Testis (tissue), 3 donors: ENCODE data around the gene KLHL13. TPM values are rescaled to one million over a fixed set of nuclear protein-coding genes. Genes with fewer than 3 reads are reported as not detected.

ENCODE experiments used
- DNase-seq: peaks from one replicate; pipeline ENCODE4 v3.0.0-alpha.2; 2019
- H3K27ac ChIP-seq, 2 donors: fragments of 200-600 bp; sonication (generic); one replicate each; pipeline ENCODE4 v1.5.1; 2019
- H3K27me3 ChIP-seq: fragments of 200-600 bp; sonication (generic); one replicate; pipeline ENCODE4 v1.5.1; 2019
- H3K36me3 ChIP-seq: fragments of 200-600 bp; sonication (generic); one replicate; pipeline ENCODE4 v1.5.1; 2017; ENCODE audit warnings: low read depth; ENCODE audit errors: missing control alignments
- H3K4me1 ChIP-seq: fragments of 200-600 bp; sonication (generic); one replicate; pipeline ENCODE4 v1.5.1; 2019
- H3K4me3 ChIP-seq, 2 donors: fragments of 200-600 bp; sonication (generic); one replicate each; pipeline ENCODE4 v1.5.1; 2017 to 2019
- H3K9me3 ChIP-seq: fragments of 200-600 bp; sonication (generic); one replicate; pipeline ENCODE4 v1.5.1; 2017
- CTCF ChIP-seq, 3 experiments: fragments of 450-650 bp in 2 of 3; fragments of 200-600 bp in 1 of 3; sonication (generic) in 1 of 3; IDR thresholded peaks; one replicate each; pipeline ENCODE4 v1.5.1; 2016 to 2019; ENCODE audit warnings: antibody characterized with exemption in 3 of 3, mild to moderate bottlenecking in 2 of 3, moderate library complexity in 1 of 3
- POLR2A ChIP-seq: fragments of 450-650 bp; IDR thresholded peaks from one replicate; pipeline ENCODE4 v1.6.1; 2017; ENCODE audit warnings: antibody characterized with exemption, mild to moderate bottlenecking, moderate library complexity
- WGBS, 2 donors: methylation state at CpG; one replicate each; pipeline ENCODE4 v1.1.5; 2018; 5-methylcytosine and 5-hydroxymethylcytosine counted together
- intact Hi-C: fragments of 100-400 bp; cut with DNase I; formaldehyde crosslinking; loops from one replicate; pipeline ENCODE4 v1.15.1; 2023; ENCODE audit warnings: low total_unique reads
- polyA plus RNA-seq: library from polyadenylated mRNA; stranded (reverse); fragments of 350-450 nt; fragmentation: Illumina TruSeq; extraction: RNeasy Lipid Tissue Mini Kit (QIAGEN cat#74804); gene quantifications from one replicate; pipeline ENCODE4 v1.2.3, GENCODE V29; 2014; ENCODE audit warnings: low read depth, low replicate concordance; ENCODE audit not compliant: insufficient read depth
- total RNA-seq, 2 donors: library from RNA; depleted of rRNA; stranded (reverse); fragments of >200 nt; gene quantifications; one replicate each; pipeline ENCODE4 v1.2.3, GENCODE V29; 2016

The KLHL13 gene
- total and polyA plus RNA-seq, 3 donors from 2014 or later, result 6.5 to 8.9 (median 6.6) TPM

DNA sequence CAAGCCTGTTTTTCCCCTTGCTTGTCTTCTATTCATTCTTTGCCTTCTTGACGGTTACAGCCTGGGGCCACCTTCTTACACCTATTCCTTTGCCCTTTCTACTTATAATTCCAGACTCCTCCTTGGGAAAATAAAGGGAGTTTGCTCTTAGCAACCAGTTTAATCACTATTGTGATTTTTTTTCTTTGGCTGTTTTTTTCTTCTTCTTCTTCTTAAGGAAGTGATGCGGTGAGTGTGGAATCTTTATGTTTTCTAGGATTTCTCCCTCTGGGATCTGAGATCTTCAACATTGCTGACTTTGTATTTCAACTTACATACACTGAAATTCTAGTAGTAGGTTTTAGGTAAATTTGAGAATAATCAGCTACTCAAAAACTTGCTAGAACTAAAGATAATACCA, 1.1 kb upstream of the KLHL13 start:
- Histone ChIP-seq H3K9me3 (no peaks in the 10 kb centered on the region), H3K27ac (no peak overlapping the region), H3K36me3 (no peaks in the 10 kb centered on the region), H3K27me3 (no peaks in the 10 kb centered on the region), H3K4me3 (no peak overlapping the region), H3K4me1 (no peaks in the 10 kb centered on the region)
- intact Hi-C loops, result no loop called here
- TF ChIP-seq CTCF (IDR thresholded peaks at IDR 0.05), result no peak
- no peak for TF ChIP-seq POLR2A
- 42 to 61% methylated on average over 2 of the region's 2 CpGs for WGBS, 2 donors
- DNase-seq, result no peak

- intact Hi-C loops, result no loop called here
- 1 to 2% methylated on average over 12 to 29 of the region's 53 CpGs for WGBS, 2 donors
- TF ChIP-seq POLR2A (no peak), CTCF (IDR thresholded peaks at IDR 0.05) (no peak)
- H3K9me3 ChIP-seq, result no peaks in the 10 kb centered on the region
- no peaks in the 10 kb centered on the region for H3K4me1 ChIP-seq
- no peaks in the 10 kb centered on the region for H3K36me3 ChIP-seq
- H3K27me3 ChIP-seq, result no peaks in the 10 kb centered on the region
- peak overlapping the region; percentile 55 to 66 for H3K27ac ChIP-seq
- peak; percentile 14 for DNase-seq
- H3K4me3 ChIP-seq, result peak overlapping the region; percentile 55 to 68
These were observed 477 bp downstream of the KLHL13 start for GRCh38 chrX:118115953-118116712.

DNA sequence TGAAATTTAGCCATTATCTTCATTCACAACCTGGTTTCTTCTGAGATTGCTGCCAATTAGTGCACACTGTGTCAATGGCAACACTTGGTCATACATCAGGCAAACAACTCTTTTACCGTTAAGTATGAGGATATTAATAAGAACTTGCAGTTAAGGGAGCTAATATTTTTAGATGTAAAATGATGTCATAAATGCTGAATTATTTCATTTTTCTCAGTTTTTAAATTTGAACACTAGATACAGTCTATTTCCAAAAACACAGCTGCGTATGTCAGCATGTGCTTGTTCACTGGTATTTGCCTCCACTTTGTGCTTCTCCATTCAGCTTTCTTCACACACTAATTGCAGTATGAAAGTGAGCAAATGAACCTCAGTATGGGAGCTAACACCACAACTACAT, 1.6 kb downstream of the KLHL13 start:
- H3K9me3 ChIP-seq, result no peaks in the 10 kb centered on the region
- intact Hi-C loops, result no loop called here
- TF ChIP-seq POLR2A (no peak), CTCF (IDR thresholded peaks at IDR 0.05) (no peak)
- DNase-seq, result no peak
- WGBS, 2 donors, result 42 to 64% methylated on average over 2 of the region's 2 CpGs
- H3K27me3 ChIP-seq, result no peaks in the 10 kb centered on the region
- no peaks in the 10 kb centered on the region for H3K4me1 ChIP-seq
- no peak overlapping the region for H3K4me3 ChIP-seq
- H3K27ac ChIP-seq, result no peak overlapping the region
- no peaks in the 10 kb centered on the region for H3K36me3 ChIP-seq

GRCh38 chrX:118109065-118109464, 7.5 kb downstream of the KLHL13 start:
- TF ChIP-seq CTCF (IDR thresholded peaks at IDR 0.05) (no peak), POLR2A (no peak)
- no peak for DNase-seq
- Histone ChIP-seq H3K4me3 (no peak overlapping the region), H3K9me3 (no peaks in the 10 kb centered on the region), H3K4me1 (no peaks in the 10 kb centered on the region), H3K27me3 (no peaks in the 10 kb centered on the region), H3K27ac (no peak overlapping the region), H3K36me3 (no peaks in the 10 kb centered on the region)
- WGBS, 2 donors, result 91 to 94% methylated on average over 4 to 5 of the region's 5 CpGs
- intact Hi-C loops, result no loop called here

DNA sequence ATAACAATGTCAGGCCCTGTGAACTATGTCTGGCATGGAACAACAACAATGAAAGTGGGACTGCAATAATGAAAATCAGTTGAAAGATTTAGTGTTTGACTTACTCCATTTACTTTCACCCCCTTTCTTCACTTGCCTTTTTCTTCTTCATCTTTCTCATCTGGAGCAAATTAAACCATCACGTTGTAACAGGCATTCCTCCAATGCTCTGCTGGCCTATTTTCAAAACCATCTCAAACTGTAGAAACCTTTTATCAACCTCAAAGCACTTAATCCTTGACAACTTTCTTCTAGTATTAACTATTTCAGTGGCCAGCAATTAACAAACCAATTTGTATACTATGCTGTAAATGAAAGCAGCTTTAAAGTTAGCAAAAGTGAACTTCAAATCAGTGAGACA, 8.3 kb downstream of the KLHL13 start:
- no peak for DNase-seq
- H3K36me3 ChIP-seq, result no peaks in the 10 kb centered on the region
- intact Hi-C loops, result no loop called here
- 20 to 33% methylated on average over 1 of the region's 1 CpG for WGBS, 2 donors
- H3K4me3 ChIP-seq, result no peak overlapping the region
- no peaks in the 10 kb centered on the region for H3K9me3 ChIP-seq
- TF ChIP-seq CTCF (IDR thresholded peaks at IDR 0.05) (no peak), POLR2A (no peak)
- no peak overlapping the region for H3K27ac ChIP-seq
- H3K27me3 ChIP-seq, result no peaks in the 10 kb centered on the region
- no peaks in the 10 kb centered on the region for H3K4me1 ChIP-seq
